ENCODE measurements around the gene TFAP2C.
A peak's percentile ranks its signal among the peaks of the same experiment; 100 is the strongest.

The TFAP2C gene

DNA sequence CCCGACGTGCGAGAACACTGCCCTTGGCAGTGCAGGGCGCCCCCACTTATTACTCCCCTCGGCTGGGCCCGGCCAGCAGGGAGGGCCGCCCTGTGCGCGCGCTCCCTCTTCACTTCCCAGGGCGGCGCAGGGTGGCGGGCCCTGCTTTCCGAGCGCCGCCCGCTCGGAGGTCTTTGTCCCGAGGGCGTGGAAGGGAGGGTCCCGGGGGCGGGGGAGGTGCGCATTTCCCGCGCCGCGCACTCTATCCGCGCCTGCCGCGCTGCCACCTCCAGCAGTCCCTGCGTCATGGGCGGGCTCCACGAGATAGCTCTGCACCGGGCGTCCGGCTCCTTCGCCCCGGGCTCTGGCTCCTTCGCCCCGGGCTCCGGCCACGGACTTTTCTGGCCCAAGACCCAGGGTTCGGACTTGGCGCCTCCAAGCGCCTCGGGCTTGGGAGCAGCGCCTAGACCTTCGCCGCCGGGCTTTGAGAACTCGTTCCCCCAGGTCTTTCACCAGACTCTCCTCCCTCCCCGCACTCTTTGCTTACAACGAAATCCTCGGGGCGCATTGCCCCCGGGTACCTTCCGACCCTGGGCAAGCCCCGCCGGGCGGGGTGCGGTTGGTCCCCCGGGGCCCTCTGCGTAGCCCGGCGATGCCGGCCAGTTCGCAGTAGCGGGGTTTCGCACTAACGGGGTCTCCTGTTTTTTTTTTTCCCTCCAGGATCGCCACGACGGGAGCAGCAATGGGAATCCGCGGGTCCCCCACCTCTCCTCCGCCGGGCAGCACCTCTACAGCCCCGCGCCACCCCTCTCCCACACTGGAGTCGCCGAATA lies 1.6 kb downstream of the TFAP2C start:
- H3K9ac ChIP-seq (ENCODE audit: low read depth, low read length), result peak overlapping the region; percentile 60; the same call in 1 of the 2 replicates
- peaks cover 21% of the 10 kb centered on the region; the same call in 1 of the 2 replicates for H3K4me1 ChIP-seq (ENCODE audit: insufficient read depth, low read length)
- H3K27ac ChIP-seq (ENCODE audit: low read length), result no peak overlapping the region
- H3K9me3 ChIP-seq (ENCODE audit: insufficient read depth, low read depth, low read length), result no peaks in the 10 kb centered on the region
- H3K4me3 ChIP-seq (ENCODE audit: low read length), result peak overlapping the region; percentile 88
- peaks cover 14% of the 10 kb centered on the region; the same call in 1 of the 2 replicates for H3K36me3 ChIP-seq (ENCODE audit: insufficient read depth, low read depth, low read length)
- H3K27me3 ChIP-seq (ENCODE audit: insufficient read depth, low read length), result peaks cover 93% of the 10 kb centered on the region

DNA sequence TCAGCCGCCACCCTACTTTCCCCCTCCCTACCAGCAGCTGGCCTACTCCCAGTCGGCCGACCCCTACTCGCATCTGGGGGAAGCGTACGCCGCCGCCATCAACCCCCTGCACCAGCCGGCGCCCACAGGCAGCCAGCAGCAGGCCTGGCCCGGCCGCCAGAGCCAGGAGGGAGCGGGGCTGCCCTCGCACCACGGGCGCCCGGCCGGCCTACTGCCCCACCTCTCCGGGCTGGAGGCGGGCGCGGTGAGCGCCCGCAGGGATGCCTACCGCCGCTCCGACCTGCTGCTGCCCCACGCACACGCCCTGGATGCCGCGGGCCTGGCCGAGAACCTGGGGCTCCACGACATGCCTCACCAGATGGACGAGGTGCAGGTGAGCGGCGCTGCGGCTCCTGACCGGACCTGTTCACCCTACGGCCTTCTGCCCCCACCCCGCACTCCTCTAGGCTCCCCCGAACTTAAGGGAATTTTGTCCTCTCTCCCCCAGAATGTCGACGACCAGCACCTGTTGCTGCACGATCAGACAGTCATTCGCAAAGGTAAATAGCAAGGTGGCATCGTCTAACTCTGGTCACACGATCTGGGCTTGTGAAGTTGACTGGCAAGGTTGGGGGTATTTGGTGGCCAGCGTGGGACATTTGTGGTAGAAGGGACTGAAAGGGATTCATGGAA lies 2.3 kb downstream of the TFAP2C start:
- Histone ChIP-seq H3K9me3 (ENCODE audit: insufficient read depth, low read depth, low read length) (no peaks in the 10 kb centered on the region), H3K9ac (ENCODE audit: low read depth, low read length) (peak overlapping the region; percentile 60; the same call in 1 of the 2 replicates), H3K27ac (ENCODE audit: low read length) (no peak overlapping the region), H3K4me3 (ENCODE audit: low read length) (peak overlapping the region; percentile 88), H3K27me3 (ENCODE audit: insufficient read depth, low read length) (peaks cover 88% of the 10 kb centered on the region), H3K4me1 (ENCODE audit: insufficient read depth, low read length) (peaks cover 25% of the 10 kb centered on the region; the same call in 1 of the 2 replicates), H3K36me3 (ENCODE audit: insufficient read depth, low read depth, low read length) (peaks cover 21% of the 10 kb centered on the region; the same call in 1 of the 2 replicates)

GRCh38 chr20:56631990-56632327 lies 2.9 kb downstream of the TFAP2C start:
- no peaks in the 10 kb centered on the region for H3K9me3 ChIP-seq (ENCODE audit: insufficient read depth, low read depth, low read length)
- no peak overlapping the region for H3K27ac ChIP-seq (ENCODE audit: low read length)
- H3K36me3 ChIP-seq (ENCODE audit: insufficient read depth, low read depth, low read length), result peaks cover 22% of the 10 kb centered on the region; the same call in 1 of the 2 replicates
- no peak overlapping the region for H3K9ac ChIP-seq (ENCODE audit: low read depth, low read length)
- peaks cover 30% of the 10 kb centered on the region; the same call in 1 of the 2 replicates for H3K4me1 ChIP-seq (ENCODE audit: insufficient read depth, low read length)
- H3K4me3 ChIP-seq (ENCODE audit: low read length), result peak overlapping the region; percentile 88
- peaks cover 87% of the 10 kb centered on the region for H3K27me3 ChIP-seq (ENCODE audit: insufficient read depth, low read length)

DNA sequence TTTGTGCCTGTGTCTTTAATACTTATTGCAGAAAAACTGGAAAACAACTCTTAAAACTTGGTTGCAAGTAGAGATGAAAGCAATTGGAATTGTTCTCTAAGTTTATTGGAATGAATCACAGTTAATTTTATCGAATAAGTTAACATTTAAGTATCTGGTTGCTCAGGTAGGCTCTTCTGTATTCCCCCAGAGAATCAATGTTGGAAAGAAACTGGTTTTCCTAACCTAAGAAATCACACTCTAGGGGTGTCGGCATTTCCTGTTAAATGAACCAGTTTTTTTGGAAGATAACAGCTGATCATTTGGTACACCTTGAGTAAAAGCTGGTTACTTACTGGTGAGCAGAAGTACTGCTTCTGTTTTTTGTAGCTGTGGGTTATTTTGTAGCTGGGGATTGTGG lies 5.2 kb downstream of the TFAP2C start:
- no peak overlapping the region for H3K27ac ChIP-seq (ENCODE audit: low read length)
- no peaks in the 10 kb centered on the region for H3K9me3 ChIP-seq (ENCODE audit: insufficient read depth, low read depth, low read length)
- peaks cover 63% of the 10 kb centered on the region for H3K27me3 ChIP-seq (ENCODE audit: insufficient read depth, low read length)
- H3K36me3 ChIP-seq (ENCODE audit: insufficient read depth, low read depth, low read length), result peaks cover 42% of the 10 kb centered on the region
- H3K4me3 ChIP-seq (ENCODE audit: low read length), result no peak overlapping the region
- no peak overlapping the region for H3K9ac ChIP-seq (ENCODE audit: low read depth, low read length)
- H3K4me1 ChIP-seq (ENCODE audit: insufficient read depth, low read length), result peaks cover 40% of the 10 kb centered on the region

DNA sequence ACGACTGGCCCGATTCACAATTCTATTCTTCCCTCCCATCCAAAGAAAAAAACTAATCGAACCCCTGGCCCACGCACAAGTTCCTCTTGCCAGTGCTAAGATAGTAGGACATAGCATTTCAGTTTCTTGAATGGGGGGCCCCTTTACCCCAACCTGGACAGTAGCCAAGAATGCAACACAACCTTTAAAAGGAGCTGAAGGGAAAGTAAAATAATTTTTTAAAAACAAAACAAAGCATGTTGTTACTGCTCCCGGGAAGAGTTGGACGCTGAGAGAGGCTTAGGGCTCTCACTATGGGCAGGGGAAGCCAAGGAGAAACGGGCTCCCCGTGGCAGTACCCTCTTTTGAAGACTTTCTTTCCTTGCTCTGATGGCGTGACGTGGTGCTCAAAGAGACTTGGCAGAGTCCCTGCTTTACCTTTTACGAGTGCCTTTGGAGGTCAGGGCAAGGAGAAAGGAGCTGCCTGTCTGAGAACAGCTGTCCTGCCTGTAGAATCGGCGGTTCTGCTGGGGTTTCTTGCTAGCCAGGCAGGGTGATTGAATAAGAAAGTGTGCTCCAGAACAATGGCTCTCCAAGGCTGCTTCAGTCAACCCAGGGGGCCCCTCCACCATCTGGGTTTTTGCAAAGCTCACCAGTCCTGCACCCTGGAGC lies 5.8 kb downstream of the TFAP2C start:
- H3K4me3 ChIP-seq (ENCODE audit: low read length), result no peak overlapping the region
- H3K9ac ChIP-seq (ENCODE audit: low read depth, low read length), result no peak overlapping the region
- peaks cover 47% of the 10 kb centered on the region for H3K36me3 ChIP-seq (ENCODE audit: insufficient read depth, low read depth, low read length)
- peaks cover 40% of the 10 kb centered on the region for H3K4me1 ChIP-seq (ENCODE audit: insufficient read depth, low read length)
- H3K9me3 ChIP-seq (ENCODE audit: insufficient read depth, low read depth, low read length), result no peaks in the 10 kb centered on the region
- peaks cover 58% of the 10 kb centered on the region for H3K27me3 ChIP-seq (ENCODE audit: insufficient read depth, low read length)
- no peak overlapping the region for H3K27ac ChIP-seq (ENCODE audit: low read length)

GRCh38 chr20:56636716-56637115 lies 7.6 kb downstream of the TFAP2C start:
- Histone ChIP-seq H3K4me1 (ENCODE audit: insufficient read depth, low read length) (peaks cover 40% of the 10 kb centered on the region), H3K9ac (ENCODE audit: low read depth, low read length) (peak overlapping the region; percentile 10; the same call in 1 of the 2 replicates), H3K36me3 (ENCODE audit: insufficient read depth, low read depth, low read length) (peaks cover 56% of the 10 kb centered on the region), H3K27ac (ENCODE audit: low read length) (no peak overlapping the region), H3K9me3 (ENCODE audit: insufficient read depth, low read depth, low read length) (no peaks in the 10 kb centered on the region), H3K27me3 (ENCODE audit: insufficient read depth, low read length) (peaks cover 39% of the 10 kb centered on the region), H3K4me3 (ENCODE audit: low read length) (peak overlapping the region; percentile 38; the same call in 1 of the 2 replicates)

GRCh38 chr20:56637576-56637975 lies 8.5 kb downstream of the TFAP2C start:
- H3K9ac ChIP-seq (ENCODE audit: low read depth, low read length), result peak overlapping the region; percentile 26; the same call in 1 of the 2 replicates
- no peaks in the 10 kb centered on the region for H3K9me3 ChIP-seq (ENCODE audit: insufficient read depth, low read depth, low read length)
- peaks cover 40% of the 10 kb centered on the region for H3K4me1 ChIP-seq (ENCODE audit: insufficient read depth, low read length)
- H3K4me3 ChIP-seq (ENCODE audit: low read length), result no peak overlapping the region
- no peak overlapping the region for H3K27ac ChIP-seq (ENCODE audit: low read length)
- H3K27me3 ChIP-seq (ENCODE audit: insufficient read depth, low read length), result peaks cover 31% of the 10 kb centered on the region; the same call in 1 of the 2 replicates
- peaks cover 56% of the 10 kb centered on the region for H3K36me3 ChIP-seq (ENCODE audit: insufficient read depth, low read depth, low read length)

- Histone ChIP-seq H3K36me3 (ENCODE audit: insufficient read depth, low read depth, low read length) (peaks cover 6% of the 10 kb centered on the region; the same call in 1 of the 2 replicates), H3K4me3 (ENCODE audit: low read length) (no peak overlapping the region)
Measured at GRCh38 chr20:56646599-56646998, 17.5 kb downstream of the TFAP2C start.

GRCh38 chr20:56653211-56653610 lies 24.1 kb downstream of the TFAP2C start:
- Histone ChIP-seq H3K36me3 (ENCODE audit: insufficient read depth, low read depth, low read length) (no peaks in the 10 kb centered on the region), H3K4me3 (ENCODE audit: low read length) (no peak overlapping the region), H3K27ac (ENCODE audit: low read length) (no peak overlapping the region), H3K9ac (ENCODE audit: low read depth, low read length) (no peak overlapping the region), H3K4me1 (ENCODE audit: insufficient read depth, low read length) (no peaks in the 10 kb centered on the region), H3K9me3 (ENCODE audit: insufficient read depth, low read depth, low read length) (no peaks in the 10 kb centered on the region), H3K27me3 (ENCODE audit: insufficient read depth, low read length) (no peaks in the 10 kb centered on the region)

More at GRCh38 chr20:56646599-56646998, 17.5 kb downstream of the TFAP2C start:
- Histone ChIP-seq H3K27me3 (ENCODE audit: insufficient read depth, low read length) (no peaks in the 10 kb centered on the region), H3K4me1 (ENCODE audit: insufficient read depth, low read length) (no peaks in the 10 kb centered on the region), H3K9ac (ENCODE audit: low read depth, low read length) (no peak overlapping the region), H3K9me3 (ENCODE audit: insufficient read depth, low read depth, low read length) (no peaks in the 10 kb centered on the region), H3K27ac (ENCODE audit: low read length) (no peak overlapping the region)

- Histone ChIP-seq H3K27me3 (ENCODE audit: insufficient read depth, low read length) (no peaks in the 10 kb centered on the region), H3K9ac (ENCODE audit: low read depth, low read length) (no peak overlapping the region), H3K36me3 (ENCODE audit: insufficient read depth, low read depth, low read length) (no peaks in the 10 kb centered on the region), H3K4me1 (ENCODE audit: insufficient read depth, low read length) (no peaks in the 10 kb centered on the region), H3K9me3 (ENCODE audit: insufficient read depth, low read depth, low read length) (no peaks in the 10 kb centered on the region), H3K4me3 (ENCODE audit: low read length) (no peak overlapping the region), H3K27ac (ENCODE audit: low read length) (no peak overlapping the region)
Measured at GRCh38 chr20:56656632-56657031, 27.5 kb downstream of the TFAP2C start.

- H3K4me3 ChIP-seq (ENCODE audit: low read length), result no peak overlapping the region
- no peak overlapping the region for H3K9ac ChIP-seq (ENCODE audit: low read depth, low read length)
- H3K36me3 ChIP-seq (ENCODE audit: insufficient read depth, low read depth, low read length), result no peaks in the 10 kb centered on the region
- H3K9me3 ChIP-seq (ENCODE audit: insufficient read depth, low read depth, low read length), result no peaks in the 10 kb centered on the region
- H3K27me3 ChIP-seq (ENCODE audit: insufficient read depth, low read length), result no peaks in the 10 kb centered on the region
- no peak overlapping the region for H3K27ac ChIP-seq (ENCODE audit: low read length)
- no peaks in the 10 kb centered on the region for H3K4me1 ChIP-seq (ENCODE audit: insufficient read depth, low read length)
Measured at GRCh38 chr20:56657879-56658278, 28.8 kb downstream of the TFAP2C start.
